Raji (cell line): ENCODE results near the gene DOCK9.

Source experiments
- POLR2A ChIP-seq: IDR thresholded peaks from 2 replicates; pipeline ENCODE4 v1.6.1; 2011; ENCODE audit warnings: low read depth, low read length, control low read depth; ENCODE audit not compliant: insufficient read depth

Gene DOCK9

GRCh38 chr13:99003186-99003585, 25.3 kb upstream of the DOCK9 start:
- no peak for TF ChIP-seq POLR2A

GRCh38 chr13:99002172-99002710, 24.4 kb upstream of the DOCK9 start:
- no peak for TF ChIP-seq POLR2A

GRCh38 chr13:99000137-99000536, 22.3 kb upstream of the DOCK9 start:
- TF ChIP-seq POLR2A: no peak

- TF ChIP-seq POLR2A: no peak
Measured at GRCh38 chr13:98999639-98999952, 21.7 kb upstream of the DOCK9 start.

GRCh38 chr13:98998831-98999638, 21.2 kb upstream of the DOCK9 start:
- TF ChIP-seq POLR2A: no peak

- TF ChIP-seq POLR2A: no peak
Measured at GRCh38 chr13:98997738-98998641, 20.1 kb upstream of the DOCK9 start.

- TF ChIP-seq POLR2A: no peak
Measured at GRCh38 chr13:98997011-98997730, 19.3 kb upstream of the DOCK9 start.

- TF ChIP-seq POLR2A: no peak
Measured at GRCh38 chr13:98996046-98996445, 18.2 kb upstream of the DOCK9 start.

- TF ChIP-seq POLR2A: no peak
Measured at GRCh38 chr13:98994896-98995295, 17.0 kb upstream of the DOCK9 start.

GRCh38 chr13:98994080-98994479, 16.2 kb upstream of the DOCK9 start:
- TF ChIP-seq POLR2A: no peak

- TF ChIP-seq POLR2A: no peak
Measured at GRCh38 chr13:98992355-98992754, 14.5 kb upstream of the DOCK9 start.

GRCh38 chr13:98990701-98991100, 12.8 kb upstream of the DOCK9 start:
- TF ChIP-seq POLR2A: no peak

GRCh38 chr13:98989469-98990235, 11.8 kb upstream of the DOCK9 start:
- no peak for TF ChIP-seq POLR2A

GRCh38 chr13:98988780-98989179, 10.9 kb upstream of the DOCK9 start:
- no peak for TF ChIP-seq POLR2A
